Measurements from ENCODE around the gene HOXD3. TPM values are rescaled to one million over a fixed set of nuclear protein-coding genes. Genes with fewer than 3 reads are reported as not detected.

Gene HOXD3
- total RNA-seq, 4 donors from 2014 or later = 0.86 to 2.1 (median 1.4) TPM

GRCh38 chr2:176122683-176123410, 34.3 kb upstream of the HOXD3 start, which contains the start of gene HOXD9:
Gene HOXD9, plus strand, starts transcription at chr2:176122719. Its CDS starts 50 bp downstream, at chr2:176122769.
- no peaks in the 10 kb centered on the region for H3K9me3 ChIP-seq
- peak within 1 kb of the TSS in 3 of 4 donors; percentile 24 to 64 (median 44) for H3K27ac ChIP-seq (replicated peaks in 1 of 4)
- DNase-seq (ENCODE audit: extremely low spot score) = no peak
- WGBS = 1% methylated on average over 21 of the region's 84 CpGs
- TF ChIP-seq POLR2AphosphoS5 (IDR thresholded peaks at IDR 0.05) = peak; percentile 8 to 9
- no peak for TF ChIP-seq POLR2A (IDR thresholded peaks at IDR 0.05; ENCODE audit: low read depth)
- TF ChIP-seq EP300 (IDR thresholded peaks at IDR 0.05) = no peak
- TF ChIP-seq CTCF (IDR thresholded peaks at IDR 0.05) = no peak
- intact Hi-C loops (cut with DNase I) = no loop called here
- peaks cover 10 to 100% (median 82%) of the 10 kb centered on the region in 4 donors for H3K27me3 ChIP-seq
- peak within 1 kb of the TSS; percentile 48 to 62 (median 50) for H3K4me3 ChIP-seq
- peaks cover 16 to 41% (median 28%) of the 10 kb centered on the region in 4 donors for H3K4me1 ChIP-seq
- H3K36me3 ChIP-seq = no peaks in the 10 kb centered on the region

- no peaks in the 10 kb centered on the region for H3K36me3 ChIP-seq
- peak overlapping the region; percentile 48 to 62 (median 50) for H3K4me3 ChIP-seq
- H3K9me3 ChIP-seq = no peaks in the 10 kb centered on the region
- H3K27me3 ChIP-seq = peaks cover 10 to 100% (median 82%) of the 10 kb centered on the region in 4 donors
- peaks cover 16 to 47% (median 29%) of the 10 kb centered on the region in 4 donors for H3K4me1 ChIP-seq
- H3K27ac ChIP-seq (replicated peaks in 1 of 4) = peak overlapping the region in 2 of 4 donors; percentile 24 to 44
- TF ChIP-seq POLR2AphosphoS5 (IDR thresholded peaks at IDR 0.05) (no peak), EP300 (IDR thresholded peaks at IDR 0.05) (no peak), CTCF (IDR thresholded peaks at IDR 0.05) (no peak), POLR2A (IDR thresholded peaks at IDR 0.05; ENCODE audit: low read depth) (no peak)
- intact Hi-C loops (cut with DNase I) = no loop called here
- no peak for DNase-seq (ENCODE audit: extremely low spot score)
- 7% methylated on average over 36 of the region's 40 CpGs for WGBS
Observed at GRCh38 chr2:176123411-176124109, 33.5 kb upstream of the HOXD3 start.

GRCh38 chr2:176124110-176124946, 32.8 kb upstream of the HOXD3 start:
- intact Hi-C loops (cut with DNase I) = no loop called here
- peaks cover 20 to 51% (median 37%) of the 10 kb centered on the region in 4 donors for H3K4me1 ChIP-seq
- peaks cover 10 to 100% (median 82%) of the 10 kb centered on the region in 4 donors for H3K27me3 ChIP-seq
- DNase-seq (ENCODE audit: extremely low spot score) = no peak
- H3K9me3 ChIP-seq = no peaks in the 10 kb centered on the region
- WGBS = 21% methylated on average over 28 of the region's 34 CpGs
- TF ChIP-seq POLR2AphosphoS5 (IDR thresholded peaks at IDR 0.05) = no peak
- TF ChIP-seq EP300 (IDR thresholded peaks at IDR 0.05) = no peak
- no peak for TF ChIP-seq CTCF (IDR thresholded peaks at IDR 0.05)
- no peak for TF ChIP-seq POLR2A (IDR thresholded peaks at IDR 0.05; ENCODE audit: low read depth)
- H3K4me3 ChIP-seq = peak overlapping the region in 3 of 4 donors; percentile 49 to 62 (median 51)
- H3K36me3 ChIP-seq = no peaks in the 10 kb centered on the region
- no peak overlapping the region for H3K27ac ChIP-seq (replicated peaks in 1 of 4)

GRCh38 chr2:176124947-176125771, 31.9 kb upstream of the HOXD3 start:
- Histone ChIP-seq H3K4me1 (peaks cover 24 to 59% (median 43%) of the 10 kb centered on the region in 4 donors), H3K4me3 (no peak overlapping the region), H3K27me3 (peaks cover 10 to 100% (median 82%) of the 10 kb centered on the region in 4 donors), H3K36me3 (no peaks in the 10 kb centered on the region), H3K27ac (replicated peaks in 1 of 4) (no peak overlapping the region), H3K9me3 (no peaks in the 10 kb centered on the region)
- TF ChIP-seq CTCF (IDR thresholded peaks at IDR 0.05) (no peak), POLR2A (IDR thresholded peaks at IDR 0.05; ENCODE audit: low read depth) (no peak), POLR2AphosphoS5 (IDR thresholded peaks at IDR 0.05) (no peak), EP300 (IDR thresholded peaks at IDR 0.05) (no peak)
- WGBS = 29% methylated on average over 6 of the region's 9 CpGs
- intact Hi-C loops (cut with DNase I) = loop anchor here (5.0 kb wide), 4 partner anchors 332 to 692 kb away; no protein-coding TSS in a partner anchor
- no peak for DNase-seq (ENCODE audit: extremely low spot score)
